DND-41 (cell line): ENCODE data around the gene FAM187B.

Source experiments
- EZH2 ChIP-seq: IDR thresholded peaks from 3 replicates; pipeline ENCODE4 v1.6.1; 2012; ENCODE audit warnings: borderline replicate concordance, low read depth, mild to moderate bottlenecking, moderate library complexity, low read length, inconsistent platforms; ENCODE audit not compliant: severe bottlenecking
- TF ChIP-seq, protein P1 (sequence below): IDR thresholded peaks from 2 replicates; pipeline ENCODE4 v1.5.1; 2012; ENCODE audit warnings: borderline replicate concordance, low read length, moderate library complexity, mild to moderate bottlenecking; ENCODE audit not compliant: poor library complexity, severe bottlenecking; ENCODE audit errors: extremely low read depth

DNA sequence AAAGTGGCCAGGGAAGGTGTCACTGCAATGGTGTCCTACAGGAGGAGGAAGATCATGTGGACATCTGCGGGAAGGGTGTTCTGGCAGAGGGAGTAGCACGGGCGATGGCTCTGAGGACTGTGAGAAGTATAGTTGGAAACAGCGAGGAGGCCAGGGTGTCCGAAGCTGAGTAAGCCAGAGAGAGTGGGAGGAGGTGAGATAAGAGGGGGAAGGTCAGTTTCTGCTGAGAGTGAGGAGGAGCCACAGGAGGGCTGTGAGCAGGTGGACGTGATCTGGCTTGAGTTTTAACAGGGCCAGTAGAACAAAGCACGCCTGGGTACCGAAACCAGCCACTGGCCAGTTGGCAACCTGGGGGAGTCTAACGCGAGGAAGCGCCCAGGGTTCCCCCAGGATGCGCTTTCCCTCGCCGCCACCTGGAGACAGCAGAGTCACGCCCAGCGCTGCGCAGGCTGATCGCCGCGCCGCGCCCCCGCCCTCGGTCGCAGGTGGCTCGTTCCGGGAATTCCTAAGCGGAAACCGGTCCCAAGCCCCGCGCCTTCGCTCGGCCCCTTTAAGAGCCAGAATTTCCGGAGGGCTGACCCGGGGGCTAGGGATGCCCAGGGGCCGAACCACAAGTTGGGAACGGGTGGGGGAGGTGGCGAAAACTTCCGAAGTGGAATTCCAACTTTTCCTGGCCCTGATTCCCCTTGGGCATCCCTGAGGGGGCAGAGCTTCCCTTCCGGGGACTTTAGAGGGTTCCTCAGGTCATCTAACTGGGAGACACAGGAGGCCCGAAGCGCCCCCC lies 19.2 kb upstream of the FAM187B start:
- TF ChIP-seq, protein P1, sequence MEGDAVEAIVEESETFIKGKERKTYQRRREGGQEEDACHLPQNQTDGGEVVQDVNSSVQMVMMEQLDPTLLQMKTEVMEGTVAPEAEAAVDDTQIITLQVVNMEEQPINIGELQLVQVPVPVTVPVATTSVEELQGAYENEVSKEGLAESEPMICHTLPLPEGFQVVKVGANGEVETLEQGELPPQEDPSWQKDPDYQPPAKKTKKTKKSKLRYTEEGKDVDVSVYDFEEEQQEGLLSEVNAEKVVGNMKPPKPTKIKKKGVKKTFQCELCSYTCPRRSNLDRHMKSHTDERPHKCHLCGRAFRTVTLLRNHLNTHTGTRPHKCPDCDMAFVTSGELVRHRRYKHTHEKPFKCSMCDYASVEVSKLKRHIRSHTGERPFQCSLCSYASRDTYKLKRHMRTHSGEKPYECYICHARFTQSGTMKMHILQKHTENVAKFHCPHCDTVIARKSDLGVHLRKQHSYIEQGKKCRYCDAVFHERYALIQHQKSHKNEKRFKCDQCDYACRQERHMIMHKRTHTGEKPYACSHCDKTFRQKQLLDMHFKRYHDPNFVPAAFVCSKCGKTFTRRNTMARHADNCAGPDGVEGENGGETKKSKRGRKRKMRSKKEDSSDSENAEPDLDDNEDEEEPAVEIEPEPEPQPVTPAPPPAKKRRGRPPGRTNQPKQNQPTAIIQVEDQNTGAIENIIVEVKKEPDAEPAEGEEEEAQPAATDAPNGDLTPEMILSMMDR, result no peak
- no peak for TF ChIP-seq EZH2
